CD4-positive, CD25-positive, alpha-beta regulatory T cell (primary cell): ENCODE results near the gene MTA2. TPM values are rescaled to one million over a fixed set of nuclear protein-coding genes. Genes with fewer than 3 reads are reported as not detected.
A peak's percentile ranks its signal among the peaks of the same experiment; 100 is the strongest.

Experiments
- ATAC-seq, 2 donors: fragments of 150-1000 bp; cut with Tn5 transposase; one replicate each; pipeline ENCODE4 v1.10.0; 2021; ENCODE audit warnings: low read depth in 2 of 2, moderate number of reproducible peaks in 2 of 2, moderate library complexity in 1 of 2
- DNase-seq, 3 donors: peaks; one replicate each; pipeline versions ENCODE4 v3.0.0 to v3.0.0-alpha.2; 2012 to 2022; ENCODE audit warnings: mixed read lengths in 1 of 3
- H3K27ac ChIP-seq: one replicate; pipeline ENCODE4 v1.7.0; 2013; ENCODE audit warnings: mild to moderate bottlenecking, low read length; ENCODE audit not compliant: insufficient read depth, poor library complexity, severe bottlenecking
- H3K27me3 ChIP-seq: one replicate; pipeline ENCODE4 v1.7.0; 2013; ENCODE audit warnings: low read length; ENCODE audit not compliant: control insufficient read depth, insufficient read depth
- H3K36me3 ChIP-seq: one replicate; pipeline ENCODE4 v1.7.0; 2013; ENCODE audit warnings: mild to moderate bottlenecking, low read length, moderate library complexity; ENCODE audit not compliant: control insufficient read depth, insufficient read depth
- H3K4me1 ChIP-seq: 2 replicates; pipeline ENCODE4 v1.7.0; 2013; ENCODE audit warnings: mild to moderate bottlenecking, low read length; ENCODE audit not compliant: insufficient read depth, control insufficient read depth, poor library complexity, severe bottlenecking
- H3K4me3 ChIP-seq: one replicate; pipeline ENCODE4 v1.7.0; 2013; ENCODE audit warnings: low read depth, mild to moderate bottlenecking, low read length, moderate library complexity
- H3K9me3 ChIP-seq, 2 experiments: 1 replicate in 1 of 2; 2 replicates in 1 of 2; pipeline ENCODE4 v1.7.0; 2013; ENCODE audit warnings: low read length in 2 of 2, mild to moderate bottlenecking in 1 of 2, moderate library complexity in 1 of 2; ENCODE audit not compliant: control insufficient read depth in 2 of 2
- H3K27ac Mint-ChIP-seq, 3 donors: one replicate each; pipeline ENCODE4 v1.8.0; 2020 to 2022; ENCODE audit warnings: mild to moderate bottlenecking in 3 of 3, mixed read lengths in 3 of 3, moderate library complexity in 2 of 3
- H3K27me3 Mint-ChIP-seq: one replicate; pipeline ENCODE4 v1.8.0; 2022; ENCODE audit warnings: mild to moderate bottlenecking, mixed read lengths
- H3K36me3 Mint-ChIP-seq: one replicate; pipeline ENCODE4 v1.8.0; 2020; ENCODE audit warnings: mixed read lengths
- H3K4me1 Mint-ChIP-seq, 4 donors: one replicate each; pipeline ENCODE4 v1.8.0; 2020 to 2022; ENCODE audit warnings: mixed read lengths in 4 of 4, mild to moderate bottlenecking in 1 of 4
- H3K4me3 Mint-ChIP-seq, 4 donors: one replicate each; pipeline ENCODE4 v1.8.0; 2020 to 2022; ENCODE audit warnings: mild to moderate bottlenecking in 4 of 4, mixed read lengths in 4 of 4, moderate library complexity in 3 of 4
- H3K9me3 Mint-ChIP-seq, 7 donors: one replicate each; pipeline ENCODE4 v1.8.0; 2020 to 2022; ENCODE audit warnings: mixed read lengths in 7 of 7, mild to moderate bottlenecking in 3 of 7, moderate library complexity in 2 of 7
- polyA plus RNA-seq, 4 donors: library from polyadenylated mRNA; unstranded; fragments of 300-500 nt; fragmentation: Illumina TruSeq; gene quantifications; one replicate each; pipeline ENCODE4 v1.2.3, GENCODE V29; 2021
- total RNA-seq: library from RNA; stranded (reverse); gene quantifications from one replicate; pipeline ENCODE4 v1.2.3, GENCODE V29; 2022

MTA2 gene
- total and polyA plus RNA-seq, 5 donors from 2014 or later, result 30.3 to 172 (median 34.7) TPM

GRCh38 chr11:62546244-62546928 lies 55.3 kb downstream of the MTA2 start, which contains the start of gene AHNAK:
AHNAK (minus strand) TSS chr11:62546806; CDS start chr11:62536098, 10,708 bp downstream.
- Histone ChIP-seq H3K27ac (peak within 1 kb of the TSS; percentile 88), H3K9me3 (no peaks in the 10 kb centered on the region), H3K4me1 (peaks cover 62% of the 10 kb centered on the region), H3K4me3 (peak within 1 kb of the TSS; percentile 86), H3K36me3 (no peaks in the 10 kb centered on the region), H3K27me3 (no peaks in the 10 kb centered on the region)
- DNase-seq (peak; percentile 63 to 70 (median 68)), ATAC-seq (peak; percentile 46 to 58)
- no peaks in the 10 kb centered on the region for H3K27me3 Mint-ChIP-seq
- peaks cover 0 to 2% (median 0%) of the 10 kb centered on the region in 7 donors for H3K9me3 Mint-ChIP-seq
- peak within 1 kb of the TSS; percentile 96 to 99 (median 98) for H3K4me3 Mint-ChIP-seq
- H3K4me1 Mint-ChIP-seq, result peaks cover 0 to 77% (median 38%) of the 10 kb centered on the region in 4 donors
- H3K36me3 Mint-ChIP-seq, result peaks cover 4% of the 10 kb centered on the region
- H3K27ac Mint-ChIP-seq, result peak within 1 kb of the TSS; percentile 85 to 99 (median 92)

- Histone ChIP-seq H3K27me3 (no peaks in the 10 kb centered on the region), H3K36me3 (no peaks in the 10 kb centered on the region), H3K4me1 (peaks cover 62% of the 10 kb centered on the region), H3K9me3 (no peaks in the 10 kb centered on the region), H3K4me3 (peak overlapping the region; percentile 86), H3K27ac (peak overlapping the region; percentile 88)
- Mint-ChIP-seq H3K9me3 (peaks cover 0 to 2% (median 0%) of the 10 kb centered on the region in 7 donors), H3K4me3 (peak overlapping the region; percentile 96 to 99 (median 98)), H3K27me3 (no peaks in the 10 kb centered on the region), H3K4me1 (peaks cover 7 to 77% (median 38%) of the 10 kb centered on the region in 4 donors), H3K36me3 (peaks cover 5% of the 10 kb centered on the region), H3K27ac (peak overlapping the region; percentile 84 to 92 (median 88))
- peak; percentile 5 to 7 for ATAC-seq
- peak in 1 of 3 donors; percentile 66 for DNase-seq
These were observed 56.0 kb downstream of the MTA2 start for GRCh38 chr11:62545437-62546243.

GRCh38 chr11:62544581-62545436 lies 56.9 kb downstream of the MTA2 start:
- Histone ChIP-seq H3K27ac (peak overlapping the region; percentile 88), H3K4me1 (peaks cover 63% of the 10 kb centered on the region), H3K9me3 (no peaks in the 10 kb centered on the region), H3K27me3 (no peaks in the 10 kb centered on the region), H3K36me3 (no peaks in the 10 kb centered on the region), H3K4me3 (peak overlapping the region; percentile 86)
- peak overlapping the region; percentile 80 to 92 (median 88) for H3K27ac Mint-ChIP-seq
- peaks cover 5% of the 10 kb centered on the region for H3K36me3 Mint-ChIP-seq
- peaks cover 0 to 2% (median 0%) of the 10 kb centered on the region in 7 donors for H3K9me3 Mint-ChIP-seq
- peak overlapping the region; percentile 96 to 99 (median 98) for H3K4me3 Mint-ChIP-seq
- ATAC-seq (no peak), DNase-seq (peak in 2 of 3 donors; percentile 37 to 48)
- H3K4me1 Mint-ChIP-seq, result peaks cover 7 to 75% (median 31%) of the 10 kb centered on the region in 4 donors
- no peaks in the 10 kb centered on the region for H3K27me3 Mint-ChIP-seq

GRCh38 chr11:62543680-62544444 lies 57.8 kb downstream of the MTA2 start:
- Histone ChIP-seq H3K36me3 (no peaks in the 10 kb centered on the region), H3K27me3 (no peaks in the 10 kb centered on the region), H3K27ac (peak overlapping the region; percentile 88), H3K9me3 (no peaks in the 10 kb centered on the region), H3K4me3 (peak overlapping the region; percentile 86), H3K4me1 (peaks cover 69% of the 10 kb centered on the region)
- Mint-ChIP-seq H3K4me3 (peak overlapping the region; percentile 96 to 99 (median 98)), H3K27me3 (no peaks in the 10 kb centered on the region), H3K9me3 (peaks cover 0 to 2% (median 0%) of the 10 kb centered on the region in 7 donors), H3K36me3 (peaks cover 5% of the 10 kb centered on the region), H3K4me1 (peaks cover 7 to 76% (median 32%) of the 10 kb centered on the region in 4 donors), H3K27ac (peak overlapping the region; percentile 80 to 92 (median 88))
- DNase-seq, result no peak
- ATAC-seq, result no peak

Other genes with a start within 250 kb of the MTA2 start
- gene SCGB1A1, start 182.8 kb downstream of the MTA2 start, total RNA-seq, result not detected
- not detected for gene SCGB1A1, start 182.8 kb downstream of the MTA2 start, polyA plus RNA-seq
- gene AHNAK, start 55.1 kb downstream of the MTA2 start, total RNA-seq, result 852 TPM
- 10 to 100 TPM; 22.3 to 59.3 (median 39.5) TPM for gene AHNAK, start 55.1 kb downstream of the MTA2 start, polyA plus RNA-seq
- 1,198 TPM for gene EEF1G, start 28.0 kb downstream of the MTA2 start, total RNA-seq
- gene EEF1G, start 28.0 kb downstream of the MTA2 start, polyA plus RNA-seq, result 1,000 to 10,000 TPM in 3 of 4 donors, 100 to 1,000 TPM in 1; 775 to 1,680 (median 1,413) TPM
- gene TUT1, start 10.3 kb downstream of the MTA2 start, total RNA-seq, result 22.0 TPM
- 10 to 100 TPM in 3 of 4 donors, 1 to 10 TPM in 1; 6.5 to 11.9 (median 10.9) TPM for gene TUT1, start 10.3 kb downstream of the MTA2 start, polyA plus RNA-seq
- 165 TPM for gene EML3, start 10.9 kb upstream of the MTA2 start, total RNA-seq
- 10 to 100 TPM; 16.1 to 23.2 (median 16.4) TPM for gene EML3, start 10.9 kb upstream of the MTA2 start, polyA plus RNA-seq
- 1.9 TPM for gene ROM1, start 11.4 kb upstream of the MTA2 start, total RNA-seq
- 1 to 10 TPM in 2 of 4 donors, under 1 TPM in 2; 0.41 to 1.3 (median 0.80) TPM for gene ROM1, start 11.4 kb upstream of the MTA2 start, polyA plus RNA-seq
- 57.5 TPM for gene B3GAT3, start 20.1 kb upstream of the MTA2 start, total RNA-seq
- gene B3GAT3, start 20.1 kb upstream of the MTA2 start, polyA plus RNA-seq, result 10 to 100 TPM; 34.3 to 43.1 (median 35.7) TPM
- gene GANAB, start 44.7 kb upstream of the MTA2 start, total RNA-seq, result 169 TPM
- 100 to 1,000 TPM; 128 to 138 (median 135) TPM for gene GANAB, start 44.7 kb upstream of the MTA2 start, polyA plus RNA-seq
- 11.7 TPM for gene INTS5, start 51.4 kb upstream of the MTA2 start, total RNA-seq
- 10 to 100 TPM; 33.2 to 49.9 (median 39.2) TPM for gene INTS5, start 51.4 kb upstream of the MTA2 start, polyA plus RNA-seq
- 30.5 TPM for gene C11orf98, start 63.3 kb upstream of the MTA2 start, total RNA-seq
- 100 to 1,000 TPM; 118 to 149 (median 137) TPM for gene C11orf98, start 63.3 kb upstream of the MTA2 start, polyA plus RNA-seq
- 12.3 TPM for gene CSKMT, start 63.4 kb upstream of the MTA2 start, total RNA-seq
- 1 to 10 TPM; 1.9 to 3.8 (median 2.7) TPM for gene CSKMT, start 63.4 kb upstream of the MTA2 start, polyA plus RNA-seq
- gene UQCC3, start 69.8 kb upstream of the MTA2 start, total RNA-seq, result 3.5 TPM
- 10 to 100 TPM; 11.0 to 13.9 (median 12.2) TPM for gene UQCC3, start 69.8 kb upstream of the MTA2 start, polyA plus RNA-seq
- gene LBHD1, start 70.4 kb upstream of the MTA2 start, total RNA-seq, result 9.9 TPM
- 1 to 10 TPM; 1.8 to 2.6 (median 2.2) TPM for gene LBHD1, start 70.4 kb upstream of the MTA2 start, polyA plus RNA-seq
- 204 TPM for gene UBXN1, start 77.2 kb upstream of the MTA2 start, total RNA-seq
- gene UBXN1, start 77.2 kb upstream of the MTA2 start, polyA plus RNA-seq, result 100 to 1,000 TPM; 221 to 252 (median 236) TPM
- gene LRRN4CL, start 87.7 kb upstream of the MTA2 start, total RNA-seq, result not detected
- gene LRRN4CL, start 87.7 kb upstream of the MTA2 start, polyA plus RNA-seq, result not detected
- gene BSCL2, start 105.6 kb upstream of the MTA2 start, total RNA-seq, result 23.9 TPM
- 10 to 100 TPM; 36.2 to 49.2 (median 42.9) TPM for gene BSCL2, start 105.6 kb upstream of the MTA2 start, polyA plus RNA-seq
- gene GNG3, start 105.8 kb upstream of the MTA2 start, total RNA-seq, result not detected
- gene GNG3, start 105.8 kb upstream of the MTA2 start, polyA plus RNA-seq, result under 1 TPM in 2 of 4 donors, not detected in 2; 0.21 to 0.72 TPM
- 52.8 TPM for gene HNRNPUL2, start 125.6 kb upstream of the MTA2 start, total RNA-seq
- gene HNRNPUL2, start 125.6 kb upstream of the MTA2 start, polyA plus RNA-seq, result 1 to 10 TPM in 3 of 4 donors, under 1 TPM in 1; 0.85 to 1.5 (median 1.2) TPM
- gene TTC9C, start 126.6 kb upstream of the MTA2 start, total RNA-seq, result 19.4 TPM
- gene TTC9C, start 126.6 kb upstream of the MTA2 start, polyA plus RNA-seq, result 10 to 100 TPM; 27.6 to 39.5 (median 31.6) TPM
- gene ZBTB3, start 152.3 kb upstream of the MTA2 start, total RNA-seq, result 8.5 TPM
- 1 to 10 TPM; 4.8 to 7.2 (median 5.5) TPM for gene ZBTB3, start 152.3 kb upstream of the MTA2 start, polyA plus RNA-seq
- 74.9 TPM for gene POLR2G, start 159.7 kb upstream of the MTA2 start, total RNA-seq
- gene POLR2G, start 159.7 kb upstream of the MTA2 start, polyA plus RNA-seq, result 100 to 1,000 TPM; 241 to 286 (median 253) TPM
- gene TAF6L, start 169.5 kb upstream of the MTA2 start, total RNA-seq, result 13.1 TPM
- gene TAF6L, start 169.5 kb upstream of the MTA2 start, polyA plus RNA-seq, result 1 to 10 TPM; 5.8 to 9.5 (median 7.5) TPM
- gene TMEM179B, start 185.5 kb upstream of the MTA2 start, total RNA-seq, result 26.3 TPM
- 100 to 1,000 TPM; 129 to 172 (median 152) TPM for gene TMEM179B, start 185.5 kb upstream of the MTA2 start, polyA plus RNA-seq
- gene TMEM223, start 190.1 kb upstream of the MTA2 start, total RNA-seq, result 9.1 TPM
- gene TMEM223, start 190.1 kb upstream of the MTA2 start, polyA plus RNA-seq, result 10 to 100 TPM; 55.2 to 71.9 (median 69.2) TPM
- gene NXF1, start 203.6 kb upstream of the MTA2 start, total RNA-seq, result 309 TPM
- 10 to 100 TPM; 47.3 to 70.9 (median 64.2) TPM for gene NXF1, start 203.6 kb upstream of the MTA2 start, polyA plus RNA-seq
- 128 TPM for gene STX5, start 230.2 kb upstream of the MTA2 start, total RNA-seq
- 10 to 100 TPM; 28.2 to 39.8 (median 35.4) TPM for gene STX5, start 230.2 kb upstream of the MTA2 start, polyA plus RNA-seq
- gene TEX54, start 231.0 kb upstream of the MTA2 start, total RNA-seq, result not detected
- 1 to 10 TPM in 2 of 4 donors, under 1 TPM in 1, not detected in 1; 0.76 to 2.2 (median 2.1) TPM for gene TEX54, start 231.0 kb upstream of the MTA2 start, polyA plus RNA-seq
- 201 TPM for gene WDR74, start 237.7 kb upstream of the MTA2 start, total RNA-seq
- gene WDR74, start 237.7 kb upstream of the MTA2 start, polyA plus RNA-seq, result 10 to 100 TPM; 41.6 to 61.1 (median 49.0) TPM